Osteoblast (primary cell): ENCODE data around the gene ZNF165. TPM values are rescaled to one million over a fixed set of nuclear protein-coding genes. Genes with fewer than 3 reads are reported as not detected.
"Not testable (repeated sequence)": the region's sequence is repeated elsewhere in the genome, so short reads cannot be mapped to it uniquely, and the experiment has no call there.

ENCODE experiments used
- DNase-seq: peaks from one replicate; pipeline ENCODE4 v3.0.0; 2011; ENCODE audit warnings: low spot score, mixed read lengths; ENCODE audit not compliant: insufficient read length; ENCODE audit errors: missing footprints
- H2AFZ ChIP-seq: 2 replicates; pipeline ENCODE4 v1.6.0; 2011; ENCODE audit warnings: mild to moderate bottlenecking, low read length
- H3K27ac ChIP-seq: 2 replicates; pipeline ENCODE4 v1.5.1; 2011; ENCODE audit warnings: mild to moderate bottlenecking, low read depth, low read length, moderate library complexity
- H3K27me3 ChIP-seq: 2 replicates; pipeline ENCODE4 v1.6.0; 2012; ENCODE audit warnings: mild to moderate bottlenecking, control low read depth, inconsistent platforms, low read length, moderate library complexity; ENCODE audit not compliant: insufficient read depth
- H3K36me3 ChIP-seq: 2 replicates; pipeline ENCODE4 v1.5.1; 2011; ENCODE audit warnings: mild to moderate bottlenecking, low read length, control low read depth, moderate library complexity; ENCODE audit not compliant: insufficient read depth
- H3K4me1 ChIP-seq: 2 replicates; pipeline ENCODE4 v1.5.1; 2011; ENCODE audit warnings: mild to moderate bottlenecking, low read length, control low read depth, moderate library complexity; ENCODE audit not compliant: insufficient read depth
- H3K4me2 ChIP-seq: 2 replicates; pipeline ENCODE4 v1.6.0; 2011; ENCODE audit warnings: mild to moderate bottlenecking, low read length; ENCODE audit not compliant: insufficient read depth
- H3K4me3 ChIP-seq: fragments of 200-600 bp; sonication (generic); 3 replicates; pipeline ENCODE4 v1.5.1; 2012; ENCODE audit warnings: mild to moderate bottlenecking, low read length, inconsistent platforms; ENCODE audit not compliant: insufficient read depth
- H3K79me2 ChIP-seq: 2 replicates; pipeline ENCODE4 v1.6.0; 2012; ENCODE audit warnings: mild to moderate bottlenecking, low read length, control low read depth, inconsistent platforms; ENCODE audit not compliant: insufficient read depth
- H3K9me3 ChIP-seq: 2 replicates; pipeline ENCODE4 v1.5.1; 2011; ENCODE audit warnings: low read depth, low read length, control low read depth
- H4K20me1 ChIP-seq: 2 replicates; pipeline ENCODE4 v1.6.0; 2012; ENCODE audit warnings: mild to moderate bottlenecking, low read length, control low read depth; ENCODE audit not compliant: insufficient read depth
- CTCF ChIP-seq: IDR thresholded peaks from 2 replicates; pipeline ENCODE4 v1.5.1; 2011; ENCODE audit warnings: mild to moderate bottlenecking, low read depth, low read length, moderate library complexity; ENCODE audit errors: extremely low read depth
- total RNA-seq: library from RNA; depleted of rRNA; stranded (reverse); fragments of >200 nt; gene quantifications from 2 replicates; pipeline ENCODE4 v1.2.3, GENCODE V29; 2012

ZNF165 gene
- total RNA-seq, 1 donor, result 0.36 TPM

- Histone ChIP-seq H4K20me1 (no peaks in the 10 kb centered on the region), H3K27ac (no peak overlapping the region), H3K9me3 (peaks cover 4% of the 10 kb centered on the region), H3K4me2 (no peak overlapping the region), H3K36me3 (peaks cover 38% of the 10 kb centered on the region), H3K4me3 (no peak overlapping the region), H3K27me3 (no peaks in the 10 kb centered on the region), H3K4me1 (no peaks in the 10 kb centered on the region), H3K79me2 (peaks cover 4% of the 10 kb centered on the region), H2AFZ (no peak overlapping the region)
- no peak for DNase-seq
- no peak for TF ChIP-seq CTCF
Measured at GRCh38 chr6:28118217-28118616, 37.8 kb downstream of the ZNF165 start.

- no peak for DNase-seq
- Histone ChIP-seq H3K79me2 (peaks cover 32% of the 10 kb centered on the region), H3K36me3 (peaks cover 18% of the 10 kb centered on the region), H3K4me3 (no peak overlapping the region), H3K27ac (no peak overlapping the region), H4K20me1 (no peaks in the 10 kb centered on the region), H3K9me3 (no peaks in the 10 kb centered on the region), H2AFZ (no peak overlapping the region), H3K27me3 (no peaks in the 10 kb centered on the region), H3K4me1 (peaks cover 4% of the 10 kb centered on the region), H3K4me2 (no peak overlapping the region)
- no peak for TF ChIP-seq CTCF
Measured at GRCh38 chr6:28121876-28122275, 41.5 kb downstream of the ZNF165 start.

GRCh38 chr6:28122283-28122682 is 41.9 kb downstream of the ZNF165 start:
- not testable (repeated sequence) for H3K4me2 ChIP-seq, H3K27me3 ChIP-seq, H3K4me3 ChIP-seq, DNase-seq, H4K20me1 ChIP-seq, H2AFZ ChIP-seq, H3K4me1 ChIP-seq, H3K9me3 ChIP-seq, H3K27ac ChIP-seq
- peaks cover 18% of the 10 kb centered on the region for H3K36me3 ChIP-seq
- peaks cover 35% of the 10 kb centered on the region for H3K79me2 ChIP-seq

GRCh38 chr6:28124350-28124970 is 44.1 kb downstream of the ZNF165 start, which contains the start of gene ZSCAN16:
Gene ZSCAN16 (plus strand): TSS chr6:28124609. CDS start chr6:28125444, 835 bp downstream.
- Histone ChIP-seq H3K4me1 (peaks cover 4% of the 10 kb centered on the region), H2AFZ (peak within 1 kb of the TSS; percentile 98), H3K27ac (peak within 1 kb of the TSS; percentile 50), H3K27me3 (no peaks in the 10 kb centered on the region), H3K4me2 (peak within 1 kb of the TSS; percentile 83), H4K20me1 (peaks cover 3% of the 10 kb centered on the region), H3K79me2 (peaks cover 55% of the 10 kb centered on the region), H3K9me3 (no peaks in the 10 kb centered on the region), H3K4me3 (peak within 1 kb of the TSS; percentile 84), H3K36me3 (peaks cover 9% of the 10 kb centered on the region)
- DNase-seq, result peak; percentile 86
- no peak for TF ChIP-seq CTCF
